Mesodermal cell (in vitro differentiated cells): Measurements from ENCODE around the gene ADGRB3.

Experiments
- H3K27ac ChIP-seq: 2 replicates; pipeline ENCODE4 v1.7.0; 2013; ENCODE audit warnings: mild to moderate bottlenecking, low read depth, low read length, moderate library complexity; ENCODE audit not compliant: severe bottlenecking
- H3K36me3 ChIP-seq: 2 replicates; pipeline ENCODE4 v1.7.1; 2013; ENCODE audit warnings: mild to moderate bottlenecking, low read length, moderate library complexity; ENCODE audit not compliant: control insufficient read depth, insufficient read depth
- H3K4me1 ChIP-seq: one replicate; pipeline ENCODE4 v1.7.1; 2013; ENCODE audit warnings: mild to moderate bottlenecking, low read length; ENCODE audit not compliant: insufficient read depth, control insufficient read depth, poor library complexity, severe bottlenecking
- H3K4me3 ChIP-seq: 2 replicates; pipeline ENCODE4 v1.7.0; 2013; ENCODE audit warnings: low read length, control low read depth, mild to moderate bottlenecking; ENCODE audit not compliant: insufficient read depth, poor library complexity, severe bottlenecking; ENCODE audit errors: extremely low read depth
- H3K9me3 ChIP-seq: 2 replicates; pipeline ENCODE4 v1.7.1; 2013; ENCODE audit warnings: mild to moderate bottlenecking, low read length, moderate library complexity; ENCODE audit not compliant: control insufficient read depth
- WGBS, 2 experiments: methylation state at CpG; one replicate each; pipeline ENCODE4 v1.1.5; 2013; ENCODE audit warnings: missing lambda C conversion rate in 2 of 2; ENCODE audit not compliant: insufficient coverage in 2 of 2; 5-methylcytosine and 5-hydroxymethylcytosine counted together

The ADGRB3 gene

DNA sequence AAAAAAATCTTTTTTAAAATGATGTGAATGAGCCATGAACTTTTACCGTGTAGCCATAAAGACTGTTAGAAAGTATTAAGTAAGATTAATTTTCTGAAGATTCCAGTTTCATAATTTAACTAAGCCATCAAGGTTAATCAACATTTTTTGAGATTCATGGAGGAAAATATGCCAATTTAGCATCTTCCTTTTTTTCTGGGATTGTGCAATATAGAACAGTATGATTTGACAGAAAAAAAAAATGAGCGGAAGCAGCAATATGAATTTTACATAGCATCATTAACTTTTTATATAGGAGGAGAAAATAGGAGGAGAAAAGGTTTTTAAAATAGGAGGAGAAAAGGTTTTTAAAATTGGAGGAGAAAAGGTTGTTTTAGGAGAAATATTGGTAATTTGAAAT, 306.3 kb downstream of the ADGRB3 start:
- Histone ChIP-seq H3K9me3 (no peaks in the 10 kb centered on the region), H3K36me3 (no peaks in the 10 kb centered on the region), H3K4me1 (no peaks in the 10 kb centered on the region), H3K4me3 (no peak overlapping the region), H3K27ac (no peak overlapping the region)
- WGBS, 2 experiments, result no CpG with 5 or more reads among the region's 2 CpGs

DNA sequence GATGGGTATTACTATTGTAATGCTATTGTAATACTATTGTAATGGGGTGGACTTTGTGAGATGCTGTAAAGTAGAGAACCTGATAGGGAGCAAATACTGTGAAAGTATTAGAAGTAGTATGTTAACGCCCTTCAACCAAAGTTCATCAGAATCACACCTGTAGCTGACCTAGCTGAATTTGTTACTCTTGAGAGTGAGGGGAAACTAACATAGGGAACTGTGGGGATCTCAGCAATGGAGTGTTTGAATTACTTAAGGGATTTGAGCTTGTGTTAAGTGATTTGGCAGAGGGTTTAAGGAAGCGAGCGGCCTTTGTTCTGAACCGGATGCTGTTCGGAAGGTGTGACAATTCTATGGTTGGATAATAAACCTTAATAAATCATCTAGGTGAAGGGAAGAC, 312.6 kb downstream of the ADGRB3 start:
- no peaks in the 10 kb centered on the region for H3K9me3 ChIP-seq
- no peak overlapping the region for H3K4me3 ChIP-seq
- H3K36me3 ChIP-seq, result no peaks in the 10 kb centered on the region
- H3K27ac ChIP-seq, result no peak overlapping the region
- 100% methylated on average over 1 to 2 of the region's 5 CpGs for WGBS, 2 experiments
- H3K4me1 ChIP-seq, result no peaks in the 10 kb centered on the region

DNA sequence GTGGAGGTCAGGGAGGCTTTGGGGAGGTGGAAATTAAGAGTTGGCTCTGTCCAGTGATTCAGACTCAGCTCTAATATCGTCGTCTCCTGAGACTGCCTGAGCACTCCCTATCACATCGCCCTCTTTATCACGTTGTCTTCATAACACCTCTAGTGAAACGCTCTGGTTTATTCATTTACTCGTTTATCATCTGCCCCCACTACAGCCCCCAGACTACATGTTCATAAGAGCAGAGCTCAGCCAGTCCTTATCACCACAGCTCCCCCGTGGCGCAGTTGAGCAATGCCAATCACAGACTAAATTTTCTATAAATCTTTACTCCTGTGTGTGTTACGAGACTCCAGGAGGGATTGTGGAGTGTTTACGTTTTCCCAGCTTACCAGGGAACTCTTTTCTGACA, 316.2 kb downstream of the ADGRB3 start:
- Histone ChIP-seq H3K4me1 (no peaks in the 10 kb centered on the region), H3K27ac (no peak overlapping the region), H3K4me3 (no peak overlapping the region), H3K36me3 (no peaks in the 10 kb centered on the region), H3K9me3 (no peaks in the 10 kb centered on the region)
- 88 to 92% methylated on average over 7 to 9 of the region's 10 CpGs for WGBS, 2 experiments

DNA sequence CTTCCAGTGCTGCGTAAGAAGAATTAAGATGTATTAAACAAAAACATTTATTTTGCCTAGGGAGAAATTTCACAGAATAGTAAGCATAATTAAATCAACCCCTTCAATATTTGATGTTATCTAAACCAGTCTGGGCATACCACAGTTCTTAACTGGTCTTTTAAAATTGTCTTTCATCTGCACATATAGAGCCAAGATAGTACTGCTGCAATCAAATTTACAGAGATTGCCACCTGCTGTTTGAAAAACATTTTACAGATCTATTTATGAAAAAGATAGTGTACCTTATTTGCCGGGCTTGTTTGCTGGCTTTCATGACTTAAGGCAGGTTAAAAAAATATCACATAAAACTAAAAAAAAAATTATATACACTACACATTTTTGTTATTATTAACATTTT, 323.2 kb downstream of the ADGRB3 start:
- Histone ChIP-seq H3K4me1 (no peaks in the 10 kb centered on the region), H3K9me3 (no peaks in the 10 kb centered on the region), H3K27ac (no peak overlapping the region), H3K4me3 (no peak overlapping the region), H3K36me3 (no peaks in the 10 kb centered on the region)
- no CpG with 5 or more reads among the region's 2 CpGs for WGBS, 2 experiments

DNA sequence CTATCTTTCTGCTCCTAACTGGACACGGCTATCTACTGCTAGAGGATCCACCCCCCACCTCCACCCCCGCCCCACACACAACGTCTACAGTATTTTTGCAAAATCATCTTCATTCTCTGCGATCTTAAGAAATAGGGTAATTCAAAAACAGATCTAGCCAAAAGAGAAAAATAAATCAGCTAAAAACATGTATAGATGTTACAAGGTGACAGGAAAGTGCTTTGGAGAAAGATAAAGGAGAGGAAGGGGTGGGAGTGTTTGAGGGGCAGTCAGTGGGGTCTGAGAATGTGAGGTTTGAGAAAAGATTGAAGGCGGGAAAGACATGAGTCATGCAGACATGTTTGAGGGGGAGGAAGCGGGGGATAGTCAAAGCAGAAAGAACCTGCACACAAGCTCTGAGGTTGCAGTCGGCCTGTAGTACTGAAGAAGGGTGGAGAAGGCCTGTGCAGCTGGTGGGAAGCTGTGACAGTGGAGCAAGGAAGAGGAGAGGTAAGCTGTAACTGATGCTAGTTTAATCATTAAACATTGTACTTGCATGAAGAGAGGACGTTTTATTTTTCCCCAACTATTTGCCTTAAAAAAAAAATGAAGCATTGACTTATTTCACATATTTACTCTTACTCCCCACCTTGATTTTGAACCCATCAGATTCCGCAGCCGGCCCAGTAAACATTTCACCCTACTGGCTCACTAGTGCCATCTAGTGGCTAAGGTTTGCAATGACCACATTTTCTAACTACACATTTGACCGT, 332.6 kb downstream of the ADGRB3 start:
- no peaks in the 10 kb centered on the region for H3K4me1 ChIP-seq
- WGBS, 2 experiments, result 57 to 69% methylated on average over 3 to 8 of the region's 11 CpGs
- no peak overlapping the region for H3K27ac ChIP-seq
- no peak overlapping the region for H3K4me3 ChIP-seq
- no peaks in the 10 kb centered on the region for H3K36me3 ChIP-seq
- no peaks in the 10 kb centered on the region for H3K9me3 ChIP-seq

DNA sequence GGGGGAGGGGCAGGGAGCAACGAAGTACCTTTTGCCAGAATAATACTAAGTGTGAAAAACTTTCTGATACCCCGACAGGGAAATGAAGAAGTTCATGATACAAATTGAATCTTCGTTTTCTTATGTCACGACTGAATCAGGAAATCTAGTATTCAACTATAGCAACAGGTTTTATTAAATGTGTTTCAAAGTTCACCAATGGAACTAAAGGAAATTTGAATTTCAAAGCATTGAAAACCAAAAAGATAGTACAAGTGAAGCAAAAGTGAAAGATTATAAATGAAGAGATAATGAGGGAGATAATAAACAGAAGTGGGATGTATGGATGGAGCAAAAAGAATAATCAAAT, 333.2 kb downstream of the ADGRB3 start:
- H3K9me3 ChIP-seq, result no peaks in the 10 kb centered on the region
- H3K4me3 ChIP-seq, result no peak overlapping the region
- WGBS, 2 experiments, result 0% methylated on average over 3 of the region's 4 CpGs; no CpG with 5 or more reads in 1 of the 2 experiments
- no peaks in the 10 kb centered on the region for H3K36me3 ChIP-seq
- H3K4me1 ChIP-seq, result no peaks in the 10 kb centered on the region
- no peak overlapping the region for H3K27ac ChIP-seq

DNA sequence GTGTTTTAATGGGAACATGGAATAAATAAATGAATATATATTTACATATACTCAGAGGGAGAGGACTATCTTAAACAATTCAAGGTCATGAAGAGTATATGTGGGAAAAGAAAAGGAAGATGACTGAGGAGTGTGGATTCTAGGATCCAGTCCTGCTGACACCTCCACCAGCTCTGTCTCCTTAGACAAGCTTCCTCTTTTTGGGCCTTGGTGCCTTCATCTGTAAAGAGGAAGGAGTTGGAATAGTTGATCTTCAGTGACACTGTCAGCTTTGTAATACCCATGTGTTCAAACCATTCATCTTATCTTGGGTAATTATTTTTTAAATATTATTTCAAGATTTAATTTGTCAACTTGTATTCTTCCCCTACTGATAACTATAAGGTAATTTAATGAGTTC, 338.0 kb downstream of the ADGRB3 start:
- Histone ChIP-seq H3K4me1 (no peaks in the 10 kb centered on the region), H3K27ac (no peak overlapping the region), H3K36me3 (no peaks in the 10 kb centered on the region)

DNA sequence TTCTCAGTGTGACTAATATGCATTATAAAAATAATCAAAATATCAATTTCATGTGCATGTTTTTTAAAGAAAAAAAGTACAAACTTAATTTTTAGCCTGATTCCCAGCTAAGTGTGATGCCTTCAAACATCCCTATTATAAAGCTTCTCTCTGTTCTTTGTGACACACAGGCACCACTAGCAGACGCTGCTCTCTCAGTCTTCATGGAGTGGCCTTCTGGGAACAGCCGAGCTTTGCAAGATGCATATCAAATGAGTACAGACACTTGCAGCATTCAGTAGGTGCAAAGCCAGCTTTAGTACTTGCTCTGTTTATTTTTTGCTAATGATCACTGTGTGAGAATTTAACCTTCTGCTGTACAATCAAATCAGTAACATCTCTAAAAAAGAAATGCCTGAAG, 340.0 kb downstream of the ADGRB3 start:
- no peak overlapping the region for H3K4me3 ChIP-seq
- no peaks in the 10 kb centered on the region for H3K36me3 ChIP-seq
- H3K4me1 ChIP-seq, result no peaks in the 10 kb centered on the region
- no peak overlapping the region for H3K27ac ChIP-seq
- WGBS, 2 experiments, result 6 to 13% methylated on average over 2 of the region's 2 CpGs
- no peaks in the 10 kb centered on the region for H3K9me3 ChIP-seq

More for the DNA sequence above, 338.0 kb downstream of the ADGRB3 start:
- Histone ChIP-seq H3K4me3 (no peak overlapping the region), H3K9me3 (no peaks in the 10 kb centered on the region)

DNA sequence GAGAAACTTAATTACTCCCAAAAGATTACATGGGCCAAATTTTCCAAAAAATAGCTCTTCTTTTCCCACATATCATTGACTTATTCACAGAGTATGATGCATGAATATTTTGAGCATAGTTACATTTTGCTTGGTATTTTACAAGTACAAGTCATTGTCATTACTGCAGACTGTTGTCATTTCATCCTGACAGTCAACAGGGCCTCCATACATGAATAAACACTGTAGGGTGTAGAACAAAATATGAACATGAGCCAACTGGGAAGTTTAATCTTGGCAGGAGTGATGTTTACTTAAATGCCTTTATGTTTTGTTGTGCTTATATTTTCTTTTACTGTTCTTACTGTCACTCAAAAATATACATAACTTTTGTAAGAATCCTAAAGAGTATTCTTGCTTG, 340.7 kb downstream of the ADGRB3 start:
- H3K4me3 ChIP-seq, result no peak overlapping the region
- no peaks in the 10 kb centered on the region for H3K36me3 ChIP-seq
- no peaks in the 10 kb centered on the region for H3K9me3 ChIP-seq
- H3K4me1 ChIP-seq, result no peaks in the 10 kb centered on the region
- no peak overlapping the region for H3K27ac ChIP-seq

DNA sequence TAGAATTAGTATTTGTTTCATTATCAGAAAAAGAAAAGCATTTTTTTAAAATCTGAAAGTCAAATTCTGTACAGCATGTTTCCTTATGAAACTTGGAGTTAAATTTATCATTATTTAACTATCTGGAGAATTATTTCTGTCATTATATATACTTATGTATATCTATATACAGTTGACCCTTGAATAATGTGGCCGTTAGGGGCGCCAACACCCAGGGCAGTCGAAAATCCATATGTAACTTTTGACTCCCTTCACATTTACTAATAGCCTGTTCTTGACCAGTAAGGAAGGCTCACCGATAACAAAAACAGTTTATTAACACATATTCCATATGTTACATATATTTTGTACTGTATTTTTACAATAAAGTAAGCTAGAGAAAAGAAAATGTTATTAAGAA, 341.2 kb downstream of the ADGRB3 start:
- no peaks in the 10 kb centered on the region for H3K9me3 ChIP-seq

DNA sequence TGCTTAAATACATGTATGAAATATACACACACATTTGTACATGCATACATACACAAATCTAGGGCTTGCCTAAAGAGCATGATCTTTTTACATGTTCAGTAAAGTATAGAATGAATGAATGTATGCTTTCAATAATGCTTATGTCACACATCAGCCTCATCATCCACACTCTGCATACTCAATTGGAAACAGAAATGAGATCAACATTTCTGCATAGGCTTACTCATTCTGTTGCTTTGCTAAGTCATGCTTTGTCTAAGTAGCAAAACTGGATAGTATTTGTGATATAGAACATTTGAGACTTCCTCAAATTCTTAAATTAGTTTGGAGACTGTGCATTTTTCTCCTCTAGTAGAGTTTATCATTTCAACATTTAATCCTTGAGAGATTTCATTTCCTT, 343.3 kb downstream of the ADGRB3 start:
- Histone ChIP-seq H3K4me3 (no peak overlapping the region), H3K9me3 (no peaks in the 10 kb centered on the region), H3K36me3 (no peaks in the 10 kb centered on the region), H3K4me1 (no peaks in the 10 kb centered on the region), H3K27ac (no peak overlapping the region)

More for the DNA sequence above, 341.2 kb downstream of the ADGRB3 start:
- H3K27ac ChIP-seq, result no peak overlapping the region
- 80% methylated on average over 2 of the region's 4 CpGs; no CpG with 5 or more reads in 1 of the 2 experiments for WGBS, 2 experiments
- no peaks in the 10 kb centered on the region for H3K4me1 ChIP-seq
- H3K4me3 ChIP-seq, result no peak overlapping the region
- no peaks in the 10 kb centered on the region for H3K36me3 ChIP-seq
